HPDE6-E6E7 (cell line): ENCODE measurements around the gene TP73.

Source experiments
- DNase-seq: peaks from one replicate; pipeline ENCODE4 v3.0.0; 2011; ENCODE audit warnings: missing footprints; ENCODE audit errors: extremely low spot score

The TP73 gene

DNA sequence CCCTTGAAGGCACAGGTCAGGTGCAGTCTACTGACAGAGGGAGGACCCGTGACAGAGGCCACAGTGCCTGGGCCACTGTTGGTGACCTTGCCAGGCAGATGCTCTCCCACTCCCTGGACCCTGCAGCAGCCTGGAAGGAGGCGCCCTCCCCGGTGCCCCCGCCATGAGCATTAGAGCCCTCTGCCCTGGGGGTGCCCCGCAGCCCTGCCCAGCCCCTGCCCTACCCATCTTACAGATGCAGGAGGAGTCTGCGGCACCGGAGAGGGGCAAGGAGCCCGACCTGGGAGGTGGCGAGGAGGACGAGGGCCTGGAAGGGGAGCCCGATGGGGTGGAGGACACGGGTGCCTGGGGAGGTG, 110.5 kb downstream of the TP73 start:
- DNase-seq: no peak

DNA sequence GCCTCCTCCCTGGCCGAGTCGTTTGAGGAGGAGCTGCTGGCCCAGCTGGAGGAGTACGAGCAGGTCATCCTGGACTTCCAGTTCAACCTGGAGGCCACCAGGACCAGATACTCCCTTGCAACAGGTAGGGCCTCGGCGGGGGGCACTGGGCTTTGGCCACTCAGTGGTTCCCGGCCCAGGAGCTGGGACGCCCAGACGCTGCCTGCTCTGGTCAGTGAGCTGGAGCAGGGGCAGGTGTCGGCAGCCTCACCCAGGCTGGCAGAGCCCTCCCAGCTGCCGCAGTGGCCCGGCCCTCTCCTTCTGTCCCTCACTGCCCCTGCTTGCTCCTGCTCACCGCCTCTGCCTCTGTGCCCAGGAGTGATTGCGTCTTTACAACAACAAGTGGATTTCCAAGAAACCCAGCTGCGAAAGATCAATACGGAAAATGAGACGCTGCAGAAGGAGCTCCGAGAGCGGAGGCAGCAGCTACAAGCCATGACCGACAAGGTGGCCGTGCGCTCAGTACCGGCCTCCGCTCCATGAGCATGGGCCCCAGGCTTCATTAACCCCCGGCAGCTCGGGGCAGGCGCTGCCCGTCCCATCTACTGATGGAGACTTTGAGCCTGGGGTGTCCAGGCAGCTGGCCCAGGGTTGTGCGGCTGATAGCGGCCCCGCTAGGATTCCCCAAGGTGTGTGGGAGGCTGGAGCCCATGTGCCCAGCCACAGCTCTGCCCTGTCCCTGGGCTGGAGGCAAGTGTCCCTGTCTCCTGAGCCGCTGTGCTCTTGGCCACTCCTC, 111.2 kb downstream of the TP73 start:
- DNase-seq: no peak

GRCh38 chr1:3767328-3767925, 115.1 kb downstream of the TP73 start:
- no peak for DNase-seq

DNA sequence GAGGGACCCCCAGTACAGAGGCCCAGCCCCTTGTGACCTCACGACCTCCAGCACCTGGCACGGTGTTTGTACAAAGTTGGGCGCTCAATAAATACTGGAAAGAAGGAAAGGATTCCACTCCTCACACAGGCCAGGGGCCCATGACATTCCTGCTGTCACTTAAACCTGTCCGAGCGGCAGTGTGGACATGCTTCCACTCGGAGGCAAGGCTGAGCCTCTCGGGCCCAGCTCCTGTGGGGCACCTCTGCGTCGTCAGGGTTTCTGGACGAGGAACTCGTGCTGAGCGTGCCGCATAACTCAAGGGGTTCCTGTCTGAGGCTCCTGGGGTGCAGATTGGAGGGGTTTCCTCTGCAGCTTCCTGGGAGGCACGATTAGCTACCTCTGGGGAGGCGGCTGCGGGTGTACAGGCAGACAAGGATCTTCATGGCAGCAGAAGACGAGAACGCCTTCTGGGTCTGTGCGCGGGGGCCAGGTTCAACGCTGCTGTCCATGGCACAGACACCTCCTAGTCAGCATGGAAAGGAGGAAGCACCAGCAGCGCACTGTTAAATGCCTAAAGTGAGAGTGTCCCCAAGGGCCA, 116.6 kb downstream of the TP73 start:
- no peak for DNase-seq

GRCh38 chr1:3770047-3770765, 117.9 kb downstream of the TP73 start:
- no peak for DNase-seq

GRCh38 chr1:3771108-3772026, 119.1 kb downstream of the TP73 start:
- no peak for DNase-seq

- peak; percentile 91 for DNase-seq
Observed at GRCh38 chr1:3772027-3772714, 119.9 kb downstream of the TP73 start.

- DNase-seq: no peak
Observed at GRCh38 chr1:3772715-3773571, 120.6 kb downstream of the TP73 start, which contains the start of gene SMIM1. TSS of gene SMIM1 (plus strand) at chr1:3772749. CDS start at chr1:3775374, 2,625 bp downstream.

- DNase-seq: no peak
Observed at GRCh38 chr1:3773572-3774275, 121.4 kb downstream of the TP73 start.

GRCh38 chr1:3774276-3774945, 122.1 kb downstream of the TP73 start:
- DNase-seq: no peak

- no peak for DNase-seq
Observed at GRCh38 chr1:3774946-3775489, 122.7 kb downstream of the TP73 start.

GRCh38 chr1:3775490-3776230, 123.3 kb downstream of the TP73 start:
- peak; percentile 75 for DNase-seq

GRCh38 chr1:3776231-3776961, 124.1 kb downstream of the TP73 start:
- DNase-seq: no peak

DNA sequence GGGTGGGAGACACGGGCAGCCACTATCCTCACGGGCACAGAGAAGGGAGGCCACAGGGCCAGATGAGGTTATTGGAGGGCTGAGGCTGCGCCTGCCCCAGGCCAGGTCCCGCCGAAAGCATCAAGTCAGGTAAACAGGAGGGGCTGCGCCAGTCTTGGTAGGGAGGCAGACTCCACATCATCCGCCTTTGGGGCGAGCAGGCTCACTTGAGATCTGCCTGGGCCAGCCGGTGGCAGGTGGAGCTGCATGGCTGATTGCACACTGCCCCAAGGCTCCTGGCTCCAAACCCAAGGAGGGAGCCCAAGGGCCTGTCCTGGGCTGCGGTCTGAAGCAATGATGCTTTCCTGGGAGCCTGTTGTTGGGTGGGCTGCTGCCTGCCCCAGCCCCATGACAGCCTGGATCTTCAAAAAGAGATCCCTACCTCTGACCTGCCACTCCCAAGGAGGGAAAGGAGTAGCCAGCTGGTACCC, 124.8 kb downstream of the TP73 start:
- no peak for DNase-seq

- DNase-seq: no peak
Observed at GRCh38 chr1:3777647-3778589, 125.6 kb downstream of the TP73 start.
